OCI-LY1 (cell line): Measurements from ENCODE around the gene CCR8.

Experiments
- EZH2 ChIP-seq: fragments of 200-600 bp; sonication (generic), shearing (Covaris generic); IDR thresholded peaks from 2 replicates; pipeline ENCODE4 v1.8.0; 2017; ENCODE audit warnings: borderline replicate concordance, mixed run types, mild to moderate bottlenecking, antibody characterized with exemption, low read length, moderate library complexity, mixed read lengths
- TF ChIP-seq, protein P1 (sequence below): fragments of 200-600 bp; sonication (generic), shearing (Covaris generic); IDR thresholded peaks from 2 replicates; pipeline ENCODE4 v1.5.1; 2017; ENCODE audit warnings: mild to moderate bottlenecking, antibody characterized with exemption, low read length, moderate library complexity, mixed read lengths

DNA sequence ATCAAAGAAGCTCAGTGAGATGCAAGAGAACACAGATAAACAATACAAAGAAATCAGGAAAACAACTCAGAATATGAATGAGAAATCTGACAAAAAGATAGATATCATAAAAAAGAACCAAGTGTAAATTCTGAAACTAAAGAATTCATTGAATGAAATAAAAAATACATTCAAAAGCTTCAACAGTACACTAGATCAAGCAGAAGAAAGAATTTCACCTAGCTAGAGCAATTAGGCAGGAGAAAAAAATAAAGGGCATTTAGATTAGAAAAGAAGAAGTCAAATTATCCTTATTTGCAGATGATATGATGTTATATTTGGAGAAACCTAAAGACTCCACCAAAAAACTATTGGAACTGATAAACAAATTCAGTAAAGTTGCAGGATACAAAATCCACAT lies 30.2 kb upstream of the CCR8 start:
- TF ChIP-seq, protein P1, sequence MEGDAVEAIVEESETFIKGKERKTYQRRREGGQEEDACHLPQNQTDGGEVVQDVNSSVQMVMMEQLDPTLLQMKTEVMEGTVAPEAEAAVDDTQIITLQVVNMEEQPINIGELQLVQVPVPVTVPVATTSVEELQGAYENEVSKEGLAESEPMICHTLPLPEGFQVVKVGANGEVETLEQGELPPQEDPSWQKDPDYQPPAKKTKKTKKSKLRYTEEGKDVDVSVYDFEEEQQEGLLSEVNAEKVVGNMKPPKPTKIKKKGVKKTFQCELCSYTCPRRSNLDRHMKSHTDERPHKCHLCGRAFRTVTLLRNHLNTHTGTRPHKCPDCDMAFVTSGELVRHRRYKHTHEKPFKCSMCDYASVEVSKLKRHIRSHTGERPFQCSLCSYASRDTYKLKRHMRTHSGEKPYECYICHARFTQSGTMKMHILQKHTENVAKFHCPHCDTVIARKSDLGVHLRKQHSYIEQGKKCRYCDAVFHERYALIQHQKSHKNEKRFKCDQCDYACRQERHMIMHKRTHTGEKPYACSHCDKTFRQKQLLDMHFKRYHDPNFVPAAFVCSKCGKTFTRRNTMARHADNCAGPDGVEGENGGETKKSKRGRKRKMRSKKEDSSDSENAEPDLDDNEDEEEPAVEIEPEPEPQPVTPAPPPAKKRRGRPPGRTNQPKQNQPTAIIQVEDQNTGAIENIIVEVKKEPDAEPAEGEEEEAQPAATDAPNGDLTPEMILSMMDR, result no peak
- no peak for TF ChIP-seq EZH2
